ENCODE results near the gene LRRC23.
"Not testable (repeated sequence)": the region's sequence is repeated elsewhere in the genome, so short reads cannot be mapped to it uniquely, and the experiment has no call there.

LRRC23 gene

GRCh38 chr12:6884539-6884938 lies 20.1 kb upstream of the LRRC23 start:
- peaks cover 8% of the 10 kb centered on the region for H3K4me1 Mint-ChIP-seq
- H3K4me3 Mint-ChIP-seq: no peak overlapping the region
- TF ChIP-seq CTCF (IDR thresholded peaks at IDR 0.05; ENCODE audit: unreplicated experiment in 3 of 3): no peak
- H3K27ac Mint-ChIP-seq: peak overlapping the region in 2 of 3 experiments; percentile 9 to 82
- peaks cover 7% of the 10 kb centered on the region for H3K36me3 Mint-ChIP-seq (ENCODE audit: low read depth)
- H3K27me3 Mint-ChIP-seq (ENCODE audit: low read depth): no peaks in the 10 kb centered on the region
- H3K9me3 Mint-ChIP-seq: no peaks in the 10 kb centered on the region

GRCh38 chr12:6886206-6886999 lies 18.2 kb upstream of the LRRC23 start:
- not testable (repeated sequence) for H3K9me3 Mint-ChIP-seq; H3K36me3 Mint-ChIP-seq (ENCODE audit: low read depth); H3K27me3 Mint-ChIP-seq (ENCODE audit: low read depth)
- Mint-ChIP-seq H3K4me1 (peaks cover 13% of the 10 kb centered on the region), H3K4me3 (peak overlapping the region in 2 of 3 experiments; percentile 32 to 61), H3K27ac (peak overlapping the region; percentile 70 to 99 (median 93))

- Mint-ChIP-seq H3K4me1 (peaks cover 13% of the 10 kb centered on the region), H3K27ac (peak overlapping the region in 1 of 3 experiments; percentile 99), H3K36me3 (ENCODE audit: low read depth) (peaks cover 7% of the 10 kb centered on the region), H3K9me3 (no peaks in the 10 kb centered on the region), H3K27me3 (ENCODE audit: low read depth) (peaks cover 4% of the 10 kb centered on the region), H3K4me3 (no peak overlapping the region)
- no peak for TF ChIP-seq CTCF (IDR thresholded peaks at IDR 0.05; ENCODE audit: unreplicated experiment in 3 of 3)
These were observed 17.2 kb upstream of the LRRC23 start for GRCh38 chr12:6887460-6887859.

GRCh38 chr12:6888360-6888759 lies 16.3 kb upstream of the LRRC23 start:
- no peak for TF ChIP-seq CTCF (IDR thresholded peaks at IDR 0.05; ENCODE audit: unreplicated experiment in 3 of 3)
- H3K27ac Mint-ChIP-seq: peak overlapping the region; percentile 58 to 75 (median 63)
- peaks cover 4% of the 10 kb centered on the region for H3K27me3 Mint-ChIP-seq (ENCODE audit: low read depth)
- H3K4me1 Mint-ChIP-seq: peaks cover 13% of the 10 kb centered on the region
- H3K4me3 Mint-ChIP-seq: peak overlapping the region; percentile 17 to 45 (median 18)
- H3K9me3 Mint-ChIP-seq: no peaks in the 10 kb centered on the region
- H3K36me3 Mint-ChIP-seq (ENCODE audit: low read depth): peaks cover 7% of the 10 kb centered on the region

GRCh38 chr12:6888794-6889193 lies 15.8 kb upstream of the LRRC23 start:
- peak overlapping the region in 2 of 3 experiments; percentile 63 to 75 for H3K27ac Mint-ChIP-seq
- not testable (repeated sequence) for H3K4me3 Mint-ChIP-seq; H3K36me3 Mint-ChIP-seq (ENCODE audit: low read depth); H3K27me3 Mint-ChIP-seq (ENCODE audit: low read depth); H3K9me3 Mint-ChIP-seq
- H3K4me1 Mint-ChIP-seq: peaks cover 13% of the 10 kb centered on the region

GRCh38 chr12:6889775-6890573 lies 14.6 kb upstream of the LRRC23 start:
- peaks cover 11% of the 10 kb centered on the region for H3K4me1 Mint-ChIP-seq
- not testable (repeated sequence) for H3K36me3 Mint-ChIP-seq (ENCODE audit: low read depth); H3K27me3 Mint-ChIP-seq (ENCODE audit: low read depth); H3K9me3 Mint-ChIP-seq
- H3K4me3 Mint-ChIP-seq: peak overlapping the region; percentile 81 to 89 (median 88)
- peak overlapping the region; percentile 98 to 99 (median 99) for H3K27ac Mint-ChIP-seq

GRCh38 chr12:6890789-6891645 lies 13.6 kb upstream of the LRRC23 start:
- no peaks in the 10 kb centered on the region for H3K36me3 Mint-ChIP-seq (ENCODE audit: low read depth)
- peak overlapping the region; percentile 98 to 99 (median 99) for H3K27ac Mint-ChIP-seq
- peaks cover 4% of the 10 kb centered on the region for H3K27me3 Mint-ChIP-seq (ENCODE audit: low read depth)
- peaks cover 9% of the 10 kb centered on the region for H3K4me1 Mint-ChIP-seq
- peak overlapping the region; percentile 81 to 89 (median 88) for H3K4me3 Mint-ChIP-seq
- no peaks in the 10 kb centered on the region for H3K9me3 Mint-ChIP-seq
- peak; percentile 93 to 95 (median 94) for TF ChIP-seq CTCF (IDR thresholded peaks at IDR 0.05; ENCODE audit: unreplicated experiment in 3 of 3)

All from nephron (organoid).